B cell (primary cell): Measurements from ENCODE around the gene KCNC3.

Experiments used
- CTCF ChIP-seq: fragments of 200-600 bp; IDR thresholded peaks from one replicate; pipeline ENCODE4 v1.8.0; 2022; ENCODE audit warnings: antibody characterized with exemption, mild to moderate bottlenecking
- EZH2 ChIP-seq: IDR thresholded peaks from 2 replicates; pipeline ENCODE4 v1.6.1; 2012; ENCODE audit warnings: borderline replicate concordance, low read depth, mild to moderate bottlenecking, moderate library complexity, low read length; ENCODE audit not compliant: insufficient read depth, poor library complexity, severe bottlenecking

- no peak for TF ChIP-seq CTCF
- TF ChIP-seq EZH2 = no peak
Observed at GRCh38 chr19:50300051-50300450, 29.1 kb downstream of the KCNC3 start.
